IMR-90 (cell line): ENCODE measurements around the gene GRAMD2A.

Experiments used
- MAZ ChIP-seq: IDR thresholded peaks from 2 replicates; pipeline ENCODE4 v1.6.1; 2012; ENCODE audit warnings: low read depth, mild to moderate bottlenecking, low read length, improper control_type of control experiment, moderate library complexity, borderline replicate concordance
- POLR2A ChIP-seq: IDR thresholded peaks from 2 replicates; pipeline ENCODE4 v1.6.1; 2012; ENCODE audit warnings: mild to moderate bottlenecking, low read depth, low read length
- RAD21 ChIP-seq: IDR thresholded peaks from 2 replicates; pipeline ENCODE4 v1.6.1; 2012; ENCODE audit warnings: low read length, improper control_type of control experiment
- RFX5 ChIP-seq: IDR thresholded peaks from 2 replicates; pipeline ENCODE4 v1.8.0; 2012; ENCODE audit warnings: low read depth, mild to moderate bottlenecking, low read length, moderate library complexity
- TF ChIP-seq, protein P1 (sequence below): conservative IDR thresholded peaks from 2 replicates; pipeline ENCODE4 v1.5.1; 2012; ENCODE audit warnings: mild to moderate bottlenecking, low read depth, low read length, improper control_type of control experiment

DNA sequence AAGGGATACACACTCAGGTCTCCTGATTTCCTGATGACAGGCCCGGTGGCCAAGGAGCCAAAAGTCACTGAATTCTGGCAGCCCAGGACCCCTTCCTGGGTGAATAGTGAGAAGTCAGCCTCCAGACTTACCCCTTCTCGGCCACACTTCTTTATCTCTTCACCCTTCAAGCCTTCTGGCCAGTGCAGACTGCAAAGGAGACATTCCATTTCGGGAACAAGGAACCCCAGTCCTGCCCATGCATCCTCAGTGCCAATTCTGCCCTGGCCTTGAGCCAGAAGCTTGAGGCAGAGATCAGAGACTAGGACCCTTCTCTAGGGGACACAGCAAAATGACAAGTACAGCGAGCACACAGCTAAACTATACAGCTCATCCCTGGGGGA lies 28.8 kb downstream of the GRAMD2A start:
- TF ChIP-seq POLR2A: no peak
- TF ChIP-seq, protein P1, sequence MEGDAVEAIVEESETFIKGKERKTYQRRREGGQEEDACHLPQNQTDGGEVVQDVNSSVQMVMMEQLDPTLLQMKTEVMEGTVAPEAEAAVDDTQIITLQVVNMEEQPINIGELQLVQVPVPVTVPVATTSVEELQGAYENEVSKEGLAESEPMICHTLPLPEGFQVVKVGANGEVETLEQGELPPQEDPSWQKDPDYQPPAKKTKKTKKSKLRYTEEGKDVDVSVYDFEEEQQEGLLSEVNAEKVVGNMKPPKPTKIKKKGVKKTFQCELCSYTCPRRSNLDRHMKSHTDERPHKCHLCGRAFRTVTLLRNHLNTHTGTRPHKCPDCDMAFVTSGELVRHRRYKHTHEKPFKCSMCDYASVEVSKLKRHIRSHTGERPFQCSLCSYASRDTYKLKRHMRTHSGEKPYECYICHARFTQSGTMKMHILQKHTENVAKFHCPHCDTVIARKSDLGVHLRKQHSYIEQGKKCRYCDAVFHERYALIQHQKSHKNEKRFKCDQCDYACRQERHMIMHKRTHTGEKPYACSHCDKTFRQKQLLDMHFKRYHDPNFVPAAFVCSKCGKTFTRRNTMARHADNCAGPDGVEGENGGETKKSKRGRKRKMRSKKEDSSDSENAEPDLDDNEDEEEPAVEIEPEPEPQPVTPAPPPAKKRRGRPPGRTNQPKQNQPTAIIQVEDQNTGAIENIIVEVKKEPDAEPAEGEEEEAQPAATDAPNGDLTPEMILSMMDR: no peak
- TF ChIP-seq RAD21: no peak
- no peak for TF ChIP-seq MAZ
- no peak for TF ChIP-seq RFX5
